OCI-LY7 (cell line): Measurements from ENCODE around the gene FDPS. TPM values are rescaled to one million over a fixed set of nuclear protein-coding genes. Genes with fewer than 3 reads are reported as not detected.

ENCODE experiments used
- BruUV-seq: library from RNA; stranded (reverse); fragments of 400-500 nt; replicated peaks from 2 replicates; lab custom pipeline; 2021; lab: Mats Ljungman, UMichigan
- CTCF ChIA-PET: fragments of 300-600 bp; sonication (Branson Sonifier 250); formaldehyde crosslinking; loops from one replicate; lab custom pipeline; 2022; ENCODE audit warnings: antibody characterized with exemption; ENCODE audit not compliant: unreplicated experiment; lab: Charles Lee
- POLR2A ChIA-PET: fragments of 300-600 bp; sonication (Branson Sonifier 250); formaldehyde crosslinking; loops from one replicate; lab custom pipeline; 2022; ENCODE audit warnings: antibody characterized with exemption; lab: Charles Lee
- DNase-seq: peaks from one replicate; pipeline ENCODE4 v3.0.0-alpha.2; 2015; ENCODE audit warnings: low spot score
- H2AFZ ChIP-seq: fragments of 200-600 bp; sonication (generic), shearing (Covaris generic); 2 replicates; pipeline ENCODE4 v1.6.1; 2014; ENCODE audit warnings: mild to moderate bottlenecking, antibody characterized with exemption, low read length, moderate library complexity
- H3K27ac ChIP-seq: fragments of 200-600 bp; sonication (generic); 2 replicates; pipeline ENCODE4 v1.5.1; 2014; ENCODE audit warnings: mixed run types, low read depth, mild to moderate bottlenecking, moderate library complexity, low read length, inconsistent platforms; ENCODE audit not compliant: poor library complexity, severe bottlenecking
- H3K36me3 ChIP-seq: fragments of 200-600 bp; sonication (generic); 2 replicates; pipeline ENCODE4 v1.6.1; 2014; ENCODE audit warnings: mild to moderate bottlenecking, antibody characterized with exemption, low read length, moderate library complexity, mixed read lengths; ENCODE audit not compliant: insufficient read depth
- H3K4me1 ChIP-seq: fragments of 200-600 bp; sonication (generic); 2 replicates; pipeline ENCODE4 v1.5.1; 2014; ENCODE audit warnings: mild to moderate bottlenecking, low read length; ENCODE audit not compliant: insufficient read depth, poor library complexity, severe bottlenecking
- H3K4me2 ChIP-seq: fragments of 200-600 bp; sonication (generic); 2 replicates; pipeline ENCODE4 v1.6.1; 2014; ENCODE audit warnings: mild to moderate bottlenecking, low read length
- H3K4me3 ChIP-seq: fragments of 200-600 bp; sonication (generic); 2 replicates; pipeline ENCODE4 v1.5.1; 2014; ENCODE audit warnings: mild to moderate bottlenecking, low read depth, low read length; ENCODE audit not compliant: poor library complexity, severe bottlenecking
- H3K79me2 ChIP-seq: fragments of 200-600 bp; sonication (generic); 2 replicates; pipeline ENCODE4 v1.6.1; 2016; ENCODE audit warnings: low read depth, mild to moderate bottlenecking, low read length, moderate library complexity, mixed read lengths; ENCODE audit not compliant: insufficient read depth
- H3K9me2 ChIP-seq: fragments of 200-600 bp; sonication (generic); 2 replicates; pipeline ENCODE4 v1.6.1; 2016; ENCODE audit warnings: mild to moderate bottlenecking, low read length, mixed read lengths; ENCODE audit not compliant: insufficient read depth
- H3K9me3 ChIP-seq: fragments of 200-600 bp; sonication (generic); 2 replicates; pipeline ENCODE4 v1.6.1; 2014; ENCODE audit warnings: mild to moderate bottlenecking, mixed run types, low read length, mixed read lengths
- H4K20me1 ChIP-seq: fragments of 200-600 bp; sonication (generic); 2 replicates; pipeline ENCODE4 v1.6.1; 2014; ENCODE audit warnings: mild to moderate bottlenecking, antibody characterized with exemption, low read length, moderate library complexity, mixed read lengths; ENCODE audit not compliant: insufficient read depth
- CTCF ChIP-seq: fragments of 200-600 bp; sonication (generic); conservative IDR thresholded peaks from 2 replicates; pipeline ENCODE4 v1.5.1; 2014; ENCODE audit warnings: mild to moderate bottlenecking, antibody characterized with exemption, low read length, moderate library complexity, mixed read lengths
- EZH2phosphoT487 ChIP-seq: fragments of 200-600 bp; sonication (generic); IDR thresholded peaks from 2 replicates; pipeline ENCODE4 v1.6.1; 2018; ENCODE audit warnings: low read depth, borderline replicate concordance, mild to moderate bottlenecking, mixed run types, antibody characterized with exemption, low read length, moderate library complexity, mixed read lengths
- intact Hi-C: fragments of 100-400 bp; cut with micrococcal nuclease; formaldehyde crosslinking; loops from one replicate; pipeline ENCODE4 v1.10.0; 2022; ENCODE audit not compliant: unreplicated experiment
- total RNA-seq, 2 experiments: library from RNA; depleted of rRNA in 1 of 2; stranded (reverse); fragments of >200 nt in 1 of 2; shearing (Covaris generic) in 1 of 2; gene quantifications; 2 replicates each; pipeline ENCODE4 v1.2.3, GENCODE V29; 2014 to 2022

Gene FDPS
- total RNA-seq, 2 experiments from 2014 or later: 263 to 531 TPM

DNA sequence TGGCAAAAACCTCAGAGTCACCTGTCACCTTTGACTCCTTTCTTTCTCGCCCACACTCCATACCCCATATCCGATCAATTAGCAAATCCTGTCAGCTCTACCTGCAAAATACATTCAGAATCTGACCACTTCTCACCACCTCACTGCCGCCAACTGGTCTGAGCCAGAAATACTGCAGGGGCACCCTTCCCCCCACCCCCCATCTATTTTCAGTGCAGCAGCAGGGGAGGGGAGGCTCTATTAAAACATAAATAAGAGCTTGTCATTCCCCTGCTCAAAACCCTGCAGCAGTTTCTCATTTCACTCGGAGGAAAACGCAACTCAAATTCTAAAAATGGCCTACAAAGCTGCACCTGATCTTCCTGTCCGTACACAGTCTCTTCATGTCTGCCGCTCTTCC is 11.3 kb upstream of the FDPS start:
- intact Hi-C loops: no loop called here
- no peaks in the 10 kb centered on the region for H3K9me2 ChIP-seq
- H3K4me3 ChIP-seq: peak overlapping the region; percentile 27
- H3K9me3 ChIP-seq: no peaks in the 10 kb centered on the region
- BruUV-seq: no TSS peak
- H3K79me2 ChIP-seq: no peaks in the 10 kb centered on the region
- TF ChIP-seq CTCF (peak; percentile 64; the same call in 1 of the 2 replicates), EZH2phosphoT487 (no peak)
- H3K4me1 ChIP-seq: peaks cover 17% of the 10 kb centered on the region
- H3K36me3 ChIP-seq: no peaks in the 10 kb centered on the region
- H3K27ac ChIP-seq: peak overlapping the region; percentile 57
- ChIA-PET CTCF (interaction anchor here (0.6 to 1.0 kb wide), 4 partner anchors 20 to 851 kb away, joined by 3 to 4 read pairs (median 3); partner anchors contain the start of gene HCN3), POLR2A (interaction anchor here (0.7 to 1.3 kb wide), 6 partner anchors 11 to 228 kb away, joined by 3 to 10 read pairs (median 4); partner anchors contain the start of genes CLK2 and FDPS)
- H4K20me1 ChIP-seq: no peaks in the 10 kb centered on the region
- peak overlapping the region; percentile 57 for H3K4me2 ChIP-seq
- H2AFZ ChIP-seq: peak overlapping the region; percentile 57
- peak; percentile 57 for DNase-seq

- Histone ChIP-seq H3K9me3 (no peaks in the 10 kb centered on the region), H4K20me1 (no peaks in the 10 kb centered on the region), H3K36me3 (no peaks in the 10 kb centered on the region), H3K27ac (no peak overlapping the region), H3K79me2 (no peaks in the 10 kb centered on the region), H3K4me2 (no peak overlapping the region), H3K4me1 (peaks cover 17% of the 10 kb centered on the region), H3K9me2 (no peaks in the 10 kb centered on the region), H2AFZ (no peak overlapping the region), H3K4me3 (no peak overlapping the region)
- no TSS peak for BruUV-seq
- ChIA-PET CTCF (no interaction called here), POLR2A (interaction anchor here (0.5 kb wide), 1 partner anchor 266 kb away, joined by 3 read pairs; no protein-coding TSS in a partner anchor)
- TF ChIP-seq EZH2phosphoT487 (no peak), CTCF (no peak)
- no peak for DNase-seq
- intact Hi-C loops: no loop called here
These were observed 8.6 kb upstream of the FDPS start for GRCh38 chr1:155300024-155300423.

DNA sequence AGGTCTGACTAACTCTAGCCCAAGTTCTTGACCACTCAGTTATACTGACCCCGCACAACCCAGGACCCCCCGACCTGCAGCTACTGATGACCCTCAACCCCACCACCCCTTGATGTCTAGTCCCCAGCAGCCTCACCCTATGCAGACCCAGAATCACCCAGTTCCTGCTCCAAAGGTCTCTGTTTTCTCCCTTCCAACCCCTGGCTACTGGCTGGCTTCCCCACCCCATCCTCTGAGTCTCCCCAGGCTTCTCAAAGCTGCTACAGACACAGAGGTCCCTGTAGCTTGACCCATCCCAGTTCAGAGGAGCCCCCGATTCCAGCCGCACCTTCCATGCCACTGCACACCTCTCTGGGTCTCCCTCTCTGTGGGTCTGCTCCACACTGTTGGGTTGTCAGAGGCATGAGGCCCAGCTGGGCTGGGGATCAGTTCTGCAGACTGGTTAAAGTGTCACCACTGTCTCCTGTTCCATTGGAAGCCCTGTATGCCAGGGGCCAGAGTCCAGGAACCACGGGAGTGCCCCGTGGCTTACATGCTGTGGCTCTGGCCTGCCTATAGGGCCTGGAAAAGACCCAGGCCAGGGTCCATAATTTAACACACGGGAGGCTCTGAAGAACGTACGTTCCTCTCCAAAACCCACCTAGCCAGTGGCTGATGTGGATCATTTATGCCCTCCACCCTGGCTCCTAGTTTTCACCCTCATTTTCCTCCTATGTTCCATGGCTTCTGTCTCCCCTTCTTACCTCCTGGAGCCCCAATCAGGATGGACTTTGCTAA is 7.9 kb upstream of the FDPS start:
- BruUV-seq: no TSS peak

More for the DNA sequence above, 7.9 kb upstream of the FDPS start:
- POLR2A ChIA-PET: interaction anchor here (0.5 kb wide), 1 partner anchor 265 kb away, joined by 3 read pairs; no protein-coding TSS in a partner anchor
- H4K20me1 ChIP-seq: no peaks in the 10 kb centered on the region
- CTCF ChIA-PET: no interaction called here
- intact Hi-C loops: no loop called here
- H3K9me3 ChIP-seq: no peaks in the 10 kb centered on the region
- DNase-seq: no peak
- H3K27ac ChIP-seq: no peak overlapping the region
- no peaks in the 10 kb centered on the region for H3K9me2 ChIP-seq
- no peak overlapping the region for H3K4me2 ChIP-seq
- peaks cover 22% of the 10 kb centered on the region for H3K4me1 ChIP-seq
- no peak overlapping the region for H2AFZ ChIP-seq
- no peak overlapping the region for H3K4me3 ChIP-seq
- H3K79me2 ChIP-seq: no peaks in the 10 kb centered on the region
- TF ChIP-seq EZH2phosphoT487: no peak
- TF ChIP-seq CTCF: no peak
- H3K36me3 ChIP-seq: no peaks in the 10 kb centered on the region
